Lower leg skin (tissue), 3 donors: ENCODE results near the gene SORCS2.

ENCODE experiments used
- CTCF ChIP-seq, 3 donors: fragments of 450-650 bp; IDR thresholded peaks; one replicate each; pipeline ENCODE4 v1.5.1; 2016; ENCODE audit warnings: antibody characterized with exemption in 3 of 3, mild to moderate bottlenecking in 3 of 3, moderate library complexity in 2 of 3
- POLR2A ChIP-seq, 2 donors: fragments of 450-650 bp; IDR thresholded peaks; one replicate each; pipeline ENCODE4 v1.6.1; 2016 to 2017; ENCODE audit warnings: antibody characterized with exemption in 2 of 2, mild to moderate bottlenecking in 1 of 2, moderate library complexity in 1 of 2

GRCh38 chr4:7291372-7292114, 99.2 kb downstream of the SORCS2 start:
- no peak for TF ChIP-seq POLR2A (IDR thresholded peaks at IDR 0.05)
- no peak for TF ChIP-seq CTCF (IDR thresholded peaks at IDR 0.05)
